HG03520 (cell line): Measurements from ENCODE around the gene RTKN.

Experiments
- ATAC-seq: cut with Tn5 transposase; IDR thresholded peaks from one replicate; pipeline ENCODE4 v1.9.1; 2021; ENCODE audit warnings: mild to moderate bottlenecking, moderate library complexity; ENCODE audit not compliant: unreplicated experiment

Gene RTKN

DNA sequence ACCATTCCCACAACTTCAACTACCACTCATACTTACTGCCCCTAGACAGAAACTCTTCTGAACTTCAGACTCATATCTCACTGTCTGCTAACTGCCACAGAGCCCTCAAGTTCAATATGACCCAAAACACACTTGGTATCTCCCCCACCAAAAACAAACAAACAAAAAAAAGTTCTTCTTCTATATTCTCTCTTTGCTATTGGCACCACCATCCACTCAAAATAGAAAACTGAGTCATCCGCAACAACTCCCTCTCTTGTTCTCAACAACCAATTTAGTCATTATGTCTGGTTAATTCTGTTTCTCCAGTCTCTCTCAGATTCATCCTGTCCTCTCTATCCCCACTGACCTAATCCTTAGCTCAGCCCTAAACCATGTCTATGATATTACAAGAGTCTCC, 54.4 kb downstream of the RTKN start:
- ATAC-seq: no peak

DNA sequence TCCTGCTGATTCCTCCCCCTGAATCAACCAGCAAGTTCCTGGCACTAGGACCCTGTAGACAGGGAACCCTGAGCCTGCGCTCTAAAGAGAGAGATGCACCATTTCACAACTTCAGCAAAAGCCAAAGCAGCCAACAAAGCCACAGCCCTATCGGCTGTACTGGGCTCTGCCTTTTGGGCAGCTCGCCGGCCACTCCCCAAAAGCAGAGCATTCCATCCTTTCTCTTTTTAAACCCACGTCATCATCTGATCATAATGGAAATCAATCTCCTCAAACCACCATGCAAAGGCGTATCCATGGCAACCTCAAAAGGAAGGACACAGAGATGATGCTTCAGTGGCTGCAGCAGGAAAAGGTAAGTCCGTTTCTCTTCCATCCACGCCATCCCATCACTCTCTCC, 56.3 kb downstream of the RTKN start:
- no peak for ATAC-seq

DNA sequence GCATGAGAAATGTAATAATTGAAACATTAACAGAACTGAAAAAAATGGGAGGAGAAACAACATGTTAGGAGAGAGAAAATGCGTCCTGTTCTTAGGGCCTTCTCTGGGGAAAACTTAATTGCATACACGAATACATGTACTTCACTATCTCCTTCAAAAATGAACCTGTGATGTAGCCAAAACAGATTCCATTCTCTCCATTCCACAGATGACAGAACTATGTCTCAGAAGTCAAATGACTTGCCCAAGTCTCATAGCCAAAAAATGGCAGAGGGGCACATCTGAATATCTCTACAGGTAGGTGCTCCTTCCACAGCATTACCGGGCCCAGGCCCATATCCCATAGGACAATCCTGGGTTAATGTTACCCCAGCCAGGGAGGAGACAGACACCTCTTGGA, 57.7 kb downstream of the RTKN start:
- ATAC-seq: no peak

DNA sequence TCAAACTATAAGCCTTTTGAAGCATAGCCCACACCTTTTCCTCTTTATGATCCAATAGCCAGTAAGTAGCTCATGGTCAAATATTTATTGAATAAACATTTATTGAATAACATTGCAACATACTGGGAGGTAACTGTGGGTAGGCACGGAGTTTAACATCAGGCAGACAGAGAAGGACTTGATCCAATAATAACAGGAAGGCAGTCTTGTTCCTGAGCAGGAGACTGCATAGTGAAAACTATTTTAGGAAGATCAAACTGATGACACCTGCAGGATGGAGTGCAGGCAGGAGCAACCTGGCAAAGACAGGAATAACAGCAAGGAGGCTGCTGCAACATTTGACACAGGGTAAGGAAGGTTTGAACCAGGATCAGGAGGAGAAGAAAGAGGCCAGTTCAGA, 58.5 kb downstream of the RTKN start:
- no peak for ATAC-seq

DNA sequence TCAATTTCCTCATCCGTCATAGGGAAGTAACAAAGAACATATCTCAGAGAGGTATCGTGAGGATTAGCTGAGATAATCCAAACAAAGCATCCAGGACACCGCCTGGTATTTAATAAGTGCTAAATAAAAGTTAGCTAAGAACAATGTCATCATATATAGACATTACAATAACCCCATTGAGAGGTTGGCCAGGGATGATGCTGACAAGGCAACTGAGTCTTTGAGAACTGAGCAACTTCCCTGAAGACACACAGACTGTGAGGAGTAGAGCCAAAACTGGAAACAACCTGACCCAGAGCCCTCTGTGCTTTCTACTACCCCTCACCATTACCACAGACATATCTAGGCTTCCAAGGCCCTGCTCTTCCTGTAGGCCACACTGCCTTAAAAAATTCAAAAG, 60.0 kb downstream of the RTKN start:
- no peak for ATAC-seq

DNA sequence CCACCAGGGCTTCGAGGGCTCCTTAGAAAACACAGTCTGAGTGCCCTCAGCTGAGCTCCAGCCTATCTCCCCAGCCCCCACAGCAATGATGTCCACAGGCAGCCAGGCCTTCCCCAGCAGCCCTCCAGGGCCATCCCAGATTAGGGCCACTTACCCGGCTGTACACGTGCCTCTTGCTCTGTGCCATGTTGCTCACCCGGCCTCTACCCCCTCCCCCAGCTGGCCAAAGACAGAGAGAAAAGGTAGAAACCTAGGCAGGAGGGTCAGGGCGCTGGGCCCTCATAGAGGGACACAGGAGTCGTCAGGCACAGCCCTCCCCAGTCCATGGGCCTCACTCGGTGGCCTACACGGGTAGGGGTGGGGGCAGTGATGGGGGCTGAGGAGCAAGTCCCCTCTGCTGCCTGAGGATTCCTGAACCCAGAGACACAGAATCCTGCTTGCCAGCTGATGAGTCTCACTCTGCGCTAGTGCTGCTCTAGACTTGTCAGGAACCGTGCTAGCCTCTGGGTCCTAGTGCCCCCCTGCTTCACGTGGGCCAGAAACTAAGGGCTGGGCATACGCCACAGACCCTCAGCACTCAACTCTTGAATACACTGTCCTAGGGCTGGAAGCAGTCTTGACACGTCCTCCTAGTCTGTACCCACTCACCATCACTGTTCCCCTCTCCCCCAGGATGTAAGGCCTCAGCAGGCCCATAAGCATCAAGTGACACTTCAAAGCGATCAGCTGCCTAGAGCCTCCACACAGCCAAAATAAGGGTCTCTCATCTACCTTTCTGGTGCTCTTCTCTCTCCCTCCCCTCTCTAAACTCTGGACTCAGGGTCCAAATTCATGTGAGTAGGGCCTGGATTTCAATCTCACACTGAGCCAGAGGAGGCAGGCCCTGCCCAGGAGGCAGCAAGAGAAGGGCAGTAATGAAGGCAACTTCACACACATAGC, 61.6 kb downstream of the RTKN start, which contains the start of gene DCTN1:
Gene DCTN1 (minus strand): TSS at position 461 of the 939 bp plus-strand sequence. CDS start 274 bp downstream, at position 187.
- ATAC-seq: no peak

DNA sequence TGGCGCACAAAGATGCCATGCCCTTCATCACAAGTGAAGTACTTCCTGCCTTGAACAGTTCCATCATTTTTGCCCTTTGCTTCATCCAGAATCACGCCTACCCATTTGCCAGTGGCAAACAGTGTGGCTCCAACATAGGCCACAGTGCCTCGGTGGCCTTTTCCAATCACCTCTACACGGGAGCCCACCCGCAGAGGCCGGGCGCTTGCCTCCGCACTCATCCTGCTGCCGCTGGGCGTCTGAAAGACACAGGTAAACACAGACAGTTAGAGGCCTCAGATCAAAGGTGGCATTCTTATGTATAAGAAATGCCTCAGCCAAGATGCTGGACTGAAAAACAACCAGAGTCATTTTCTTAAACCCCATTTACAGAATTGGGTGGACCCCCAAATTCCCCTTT, 63.7 kb downstream of the RTKN start:
- ATAC-seq: no peak

DNA sequence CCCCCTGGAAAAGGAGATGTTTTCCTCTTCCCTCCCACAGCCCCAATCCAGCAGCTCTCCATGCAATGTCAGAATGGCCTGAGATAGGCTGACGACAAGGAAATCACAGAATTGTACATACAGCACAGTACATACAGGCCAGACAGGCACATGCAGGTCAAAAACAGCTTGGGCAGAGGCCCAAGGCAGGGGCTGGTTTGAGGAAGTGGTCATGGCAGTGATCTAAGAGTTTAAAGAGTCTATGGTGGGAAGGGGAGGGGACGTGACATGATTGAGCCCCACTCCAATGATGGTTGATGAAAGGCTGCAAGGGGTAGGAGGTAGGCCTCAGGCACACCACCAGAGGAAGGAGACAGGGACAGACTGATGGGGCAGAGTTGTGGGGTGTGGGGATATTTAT, 65.9 kb downstream of the RTKN start:
- ATAC-seq: no peak
